ENCODE measurements around the gene ZBTB8B.

DNA sequence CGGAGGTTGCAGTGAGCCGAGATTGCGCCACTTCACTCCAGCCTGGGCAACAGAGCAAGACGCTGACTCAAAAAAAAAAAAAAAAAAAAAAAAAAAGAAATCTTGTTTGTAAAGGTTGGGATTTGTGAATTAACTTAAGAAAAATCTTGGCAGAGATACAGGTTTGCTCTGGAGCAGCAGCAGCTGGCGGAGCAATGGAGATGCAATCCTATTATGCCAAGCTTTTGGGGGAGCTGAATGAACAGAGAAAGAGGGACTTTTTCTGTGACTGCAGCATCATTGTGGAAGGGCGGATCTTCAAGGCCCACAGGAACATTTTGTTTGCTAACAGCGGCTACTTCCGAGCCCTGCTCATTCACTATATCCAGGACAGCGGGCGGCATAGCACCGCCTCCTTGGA lies 5.6 kb downstream of the ZBTB8B start:
- TF ChIP-seq, protein P1, sequence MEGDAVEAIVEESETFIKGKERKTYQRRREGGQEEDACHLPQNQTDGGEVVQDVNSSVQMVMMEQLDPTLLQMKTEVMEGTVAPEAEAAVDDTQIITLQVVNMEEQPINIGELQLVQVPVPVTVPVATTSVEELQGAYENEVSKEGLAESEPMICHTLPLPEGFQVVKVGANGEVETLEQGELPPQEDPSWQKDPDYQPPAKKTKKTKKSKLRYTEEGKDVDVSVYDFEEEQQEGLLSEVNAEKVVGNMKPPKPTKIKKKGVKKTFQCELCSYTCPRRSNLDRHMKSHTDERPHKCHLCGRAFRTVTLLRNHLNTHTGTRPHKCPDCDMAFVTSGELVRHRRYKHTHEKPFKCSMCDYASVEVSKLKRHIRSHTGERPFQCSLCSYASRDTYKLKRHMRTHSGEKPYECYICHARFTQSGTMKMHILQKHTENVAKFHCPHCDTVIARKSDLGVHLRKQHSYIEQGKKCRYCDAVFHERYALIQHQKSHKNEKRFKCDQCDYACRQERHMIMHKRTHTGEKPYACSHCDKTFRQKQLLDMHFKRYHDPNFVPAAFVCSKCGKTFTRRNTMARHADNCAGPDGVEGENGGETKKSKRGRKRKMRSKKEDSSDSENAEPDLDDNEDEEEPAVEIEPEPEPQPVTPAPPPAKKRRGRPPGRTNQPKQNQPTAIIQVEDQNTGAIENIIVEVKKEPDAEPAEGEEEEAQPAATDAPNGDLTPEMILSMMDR (conservative IDR thresholded peaks at IDR 0.05; ENCODE audit: low read length): no peak
- no peak for TF ChIP-seq EZH2phosphoT487 (IDR thresholded peaks at IDR 0.05; ENCODE audit: borderline replicate concordance)
